HepG2 (cell line): ENCODE measurements around the gene METRN. TPM values are rescaled to one million over a fixed set of nuclear protein-coding genes. Genes with fewer than 3 reads are reported as not detected.

Experiments used
- CTCF ChIP-seq: sonication (generic); formaldehyde crosslinking; IDR thresholded peaks from 2 replicates; pipeline ENCODE4 v1.5.0; 2020; ENCODE audit warnings: mild to moderate bottlenecking, missing genetic modification reagents, moderate library complexity
- FOXP4 ChIP-seq: sonication (generic); formaldehyde crosslinking; IDR thresholded peaks from 2 replicates; pipeline ENCODE4 v1.4.0; 2020; ENCODE audit warnings: missing genetic modification reagents
- HNRNPLL ChIP-seq: fragments of 200-400 bp; formaldehyde crosslinking; IDR thresholded peaks from 2 replicates; pipeline ENCODE4 v1.6.1; 2017; ENCODE audit warnings: mild to moderate bottlenecking, low read depth, low read length; ENCODE audit not compliant: poor library complexity, severe bottlenecking
- KDM4B ChIP-seq: sonication (generic); formaldehyde crosslinking; IDR thresholded peaks from 2 replicates; pipeline ENCODE4 v1.4.0; 2020; ENCODE audit warnings: missing genetic modification reagents
- MAX ChIP-seq: IDR thresholded peaks from 2 replicates; pipeline ENCODE4 v1.6.1; 2012; ENCODE audit warnings: inconsistent platforms
- MLX ChIP-seq: IDR thresholded peaks from 2 replicates; pipeline ENCODE4 v1.6.1; 2016
- MTA3 ChIP-seq: sonication (generic); formaldehyde crosslinking; IDR thresholded peaks from 2 replicates; pipeline ENCODE4 v1.4.0; 2020; ENCODE audit warnings: missing genetic modification reagents
- NCOA2 ChIP-seq: sonication (generic); formaldehyde crosslinking; IDR thresholded peaks from 2 replicates; pipeline ENCODE4 v1.8.0; 2022; ENCODE audit warnings: inconsistent platforms
- NONO ChIP-seq, 2 experiments: fragments of 450-650 bp in 1 of 2; sonication (generic) in 1 of 2; formaldehyde crosslinking in 1 of 2; IDR thresholded peaks in 1 of 2; conservative IDR thresholded peaks in 1 of 2; 2 replicates each; pipeline versions ENCODE4 v1.6.1 to v1.8.0; 2017 to 2022; ENCODE audit warnings: mild to moderate bottlenecking in 1 of 2, missing genetic modification reagents in 1 of 2, moderate library complexity in 1 of 2
- NR1H2 ChIP-seq: sonication (generic); formaldehyde crosslinking; IDR thresholded peaks from 2 replicates; pipeline ENCODE4 v1.8.1; 2022; ENCODE audit warnings: low read depth, missing genetic modification reagents, borderline replicate concordance
- SALL2 ChIP-seq: sonication (generic); formaldehyde crosslinking; IDR thresholded peaks from 2 replicates; pipeline ENCODE4 v1.8.1; 2023; ENCODE audit warnings: mild to moderate bottlenecking, missing genetic modification reagents, inconsistent platforms
- SMARCC2 ChIP-seq: fragments of 450-650 bp; IDR thresholded peaks from 2 replicates; pipeline ENCODE4 v1.6.1; 2017; ENCODE audit warnings: antibody characterized with exemption, mild to moderate bottlenecking
- YEATS2 ChIP-seq: sonication (generic); formaldehyde crosslinking; IDR thresholded peaks from 2 replicates; pipeline ENCODE4 v1.4.0; 2020; ENCODE audit warnings: missing genetic modification reagents, borderline replicate concordance
- ZBTB7B ChIP-seq: sonication (generic); formaldehyde crosslinking; IDR thresholded peaks from 2 replicates; pipeline ENCODE4 v1.4.0; 2020; ENCODE audit warnings: missing genetic modification reagents
- ZFP41 ChIP-seq: sonication (generic); formaldehyde crosslinking; IDR thresholded peaks from 2 replicates; pipeline ENCODE4 v1.4.0; 2020; ENCODE audit warnings: mild to moderate bottlenecking, missing genetic modification reagents, borderline replicate concordance
- ZFX ChIP-seq: sonication (generic); formaldehyde crosslinking; IDR thresholded peaks from 2 replicates; pipeline ENCODE4 v1.4.0; 2020; ENCODE audit warnings: mild to moderate bottlenecking, low read depth, missing genetic modification reagents, moderate library complexity
- ZFYVE20 ChIP-seq: sonication (generic); formaldehyde crosslinking; IDR thresholded peaks from 2 replicates; pipeline ENCODE4 v1.8.0; 2023; ENCODE audit warnings: low read depth, mild to moderate bottlenecking, moderate library complexity, missing genetic modification reagents, borderline replicate concordance
- ZNF296 ChIP-seq: sonication (generic); formaldehyde crosslinking; conservative IDR thresholded peaks from 2 replicates; pipeline ENCODE4 v1.5.0; 2020; ENCODE audit warnings: mild to moderate bottlenecking, missing genetic modification reagents
- ZNF616 ChIP-seq: sonication (generic); formaldehyde crosslinking; IDR thresholded peaks from 2 replicates; pipeline ENCODE4 v1.5.0; 2020; ENCODE audit warnings: low read depth, mild to moderate bottlenecking, missing genetic modification reagents
- ZNF687 ChIP-seq: sonication (generic); formaldehyde crosslinking; IDR thresholded peaks from 2 replicates; pipeline ENCODE4 v1.5.1; 2020; ENCODE audit warnings: mild to moderate bottlenecking, missing genetic modification reagents, moderate library complexity
- polyA plus RNA-seq, 8 experiments: library from polyadenylated mRNA; depleted of rRNA in 3 of 8; stranded (reverse) in 7 of 8; unstranded in 1 of 8; fragments of >200 nt; fragmentation: Illumina TruSeq in 4 of 8; extraction: Trizol in 4 of 8; gene quantifications; 2 replicates each; pipeline versions ENCODE4 v1.2.1 to v1.2.3, GENCODE V29; 2011 to 2016; ENCODE audit warnings: low read depth in 4 of 8, missing spikeins in 1 of 8, mixed read lengths in 1 of 8; ENCODE audit not compliant: insufficient read depth in 1 of 8
- total RNA-seq, 5 experiments: library from RNA; depleted of rRNA; stranded (reverse); fragments of >200 nt; fragmentation: Illumina TruSeq; extraction: Trizol; gene quantifications; 2 replicates each; pipeline ENCODE4 v1.2.3, GENCODE V29; 2016; ENCODE audit warnings: low read depth in 1 of 5

The METRN gene
- total and polyA plus RNA-seq, 2 of the 13 experiments (the other 11 are each of a cell fraction or from before 2014, with no cell fraction given) = 25.5 to 46.1 TPM

- no peak for TF ChIP-seq FOXP4 (CRISPR knock-in tag)
- TF ChIP-seq ZNF616 (CRISPR knock-in tag) = 0 out of 2 replicates have a peak, but pooled peaks have one; percentile 63
- TF ChIP-seq CTCF = peak; percentile 33; the same call in 1 of the 2 replicates
- TF ChIP-seq MLX (CRISPR knock-in tag) = no peak
- no peak for TF ChIP-seq NR1H2 (CRISPR knock-in tag)
- TF ChIP-seq HNRNPLL = peak; percentile 37
- TF ChIP-seq ZFYVE20 (CRISPR knock-in tag) = 0 out of 2 replicates have a peak, but pooled peaks have one; percentile 51
- TF ChIP-seq ZBTB7B (CRISPR knock-in tag) = no peak
- peak; percentile 79 for TF ChIP-seq ZNF687 (CRISPR knock-in tag)
- TF ChIP-seq MAX = 0 out of 2 replicates have a peak, but pooled peaks have one; percentile 3
- no peak for TF ChIP-seq NCOA2
- no peak for TF ChIP-seq ZFP41
- no peak for TF ChIP-seq ZNF296
- TF ChIP-seq NONO (IDR thresholded peaks at IDR 0.05) = no peak
- TF ChIP-seq NONO (CRISPR knock-in tag; conservative IDR thresholded peaks at IDR 0.05) = 0 out of 2 replicates have a peak, but pooled peaks have one; percentile 14
- TF ChIP-seq SALL2 (CRISPR knock-in tag) = 0 out of 2 replicates have a peak, but pooled peaks have one; percentile 7
- no peak for TF ChIP-seq KDM4B (CRISPR knock-in tag)
- TF ChIP-seq MTA3 (CRISPR knock-in tag) = 0 out of 2 replicates have a peak, but pooled peaks have one; percentile 17
- TF ChIP-seq ZFX (CRISPR knock-in tag) = peak; percentile 59; the same call in 1 of the 2 replicates
- TF ChIP-seq SMARCC2 = no peak
- no peak for TF ChIP-seq YEATS2 (CRISPR knock-in tag)
Measured at GRCh38 chr16:715477-716199, 720 bp downstream of the METRN start (continued).
